Uterus (tissue), 4 donors: ENCODE results near the gene COL25A1. TPM values are rescaled to one million over a fixed set of nuclear protein-coding genes. Genes with fewer than 3 reads are reported as not detected.

Experiments used
- DNase-seq, 2 donors: peaks; one replicate each; pipeline ENCODE4 v3.0.0-alpha.2; 2019 to 2020
- H3K27ac ChIP-seq, 2 donors: fragments of 200-600 bp; sonication (generic); 1 replicate in 1 of 2; 2 replicates in 1 of 2; pipeline ENCODE4 v1.5.1; 2016 to 2018
- H3K27me3 ChIP-seq, 2 donors: fragments of 200-600 bp; sonication (generic); one replicate each; pipeline ENCODE4 v1.5.1; 2018 to 2019; ENCODE audit warnings: control low read depth in 1 of 2
- H3K36me3 ChIP-seq, 2 donors: fragments of 200-600 bp; sonication (generic); one replicate each; pipeline ENCODE4 v1.5.1; 2019; ENCODE audit warnings: control low read depth in 1 of 2
- H3K4me1 ChIP-seq, 2 donors: fragments of 200-600 bp; sonication (generic); one replicate each; pipeline ENCODE4 v1.5.1; 2018 to 2019; ENCODE audit warnings: control low read depth in 1 of 2
- H3K4me3 ChIP-seq, 2 donors: fragments of 200-600 bp; sonication (generic); 1 replicate in 1 of 2; 2 replicates in 1 of 2; pipeline ENCODE4 v1.5.1; 2018 to 2019; ENCODE audit warnings: mild to moderate bottlenecking in 1 of 2
- H3K9me3 ChIP-seq, 2 donors: fragments of 200-600 bp; sonication (generic); one replicate each; pipeline ENCODE4 v1.5.1; 2019; ENCODE audit warnings: control low read depth in 1 of 2
- POLR2A ChIP-seq, 2 donors: fragments of 450-650 bp; IDR thresholded peaks; one replicate each; pipeline ENCODE4 v1.6.1; 2016; ENCODE audit warnings: antibody characterized with exemption in 2 of 2, mild to moderate bottlenecking in 1 of 2, moderate library complexity in 1 of 2
- intact Hi-C: fragments of 100-400 bp; cut with DNase I; formaldehyde crosslinking; loops from one replicate; pipeline ENCODE4 v1.15.1; 2023; ENCODE audit warnings: low total_unique reads
- total RNA-seq, 4 donors: library from RNA; depleted of rRNA in 3 of 4; stranded (reverse); fragments of >200 nt in 3 of 4; gene quantifications; one replicate each; pipeline versions ENCODE4 v1.1.0 to v1.2.4, GENCODE V29; 2014 to 2023
- TF ChIP-seq, protein P1 (sequence below), 4 experiments: fragments of 200-600 bp in 2 of 4; fragments of 450-650 bp in 2 of 4; sonication (generic) in 2 of 4; IDR thresholded peaks; one replicate each; pipeline ENCODE4 v1.5.1; 2016 to 2019; ENCODE audit warnings: antibody characterized with exemption in 4 of 4, mild to moderate bottlenecking in 2 of 4, moderate library complexity in 1 of 4
- donor health status: DM: yes; HTN: yes; CAD: no.

The COL25A1 gene
- total RNA-seq, 4 donors from 2014 or later: 0.26 to 41.1 (median 1.8) TPM; not detected in 1

DNA sequence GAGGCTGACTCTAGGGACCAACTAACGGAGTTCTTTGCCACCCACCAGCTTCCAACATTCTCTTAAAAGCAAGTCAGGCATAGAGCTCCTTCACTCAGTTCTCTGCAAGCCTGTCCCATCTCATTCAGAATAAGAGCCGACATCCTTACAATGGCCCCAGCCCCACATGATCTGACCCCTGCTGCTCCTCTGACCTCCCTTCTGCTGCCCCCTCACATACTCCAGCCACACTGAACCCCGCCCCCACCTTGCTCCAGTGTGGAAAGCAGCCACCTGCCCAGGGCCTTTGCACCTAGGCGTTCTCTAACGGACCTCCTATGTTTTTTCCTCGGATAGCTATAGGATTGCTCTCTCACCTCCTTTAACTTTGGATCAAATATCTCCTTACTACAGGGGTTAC is 396.5 kb downstream of the COL25A1 start:
- H3K27me3 ChIP-seq: no peaks in the 10 kb centered on the region
- H3K4me1 ChIP-seq: no peaks in the 10 kb centered on the region
- TF ChIP-seq, protein P1, sequence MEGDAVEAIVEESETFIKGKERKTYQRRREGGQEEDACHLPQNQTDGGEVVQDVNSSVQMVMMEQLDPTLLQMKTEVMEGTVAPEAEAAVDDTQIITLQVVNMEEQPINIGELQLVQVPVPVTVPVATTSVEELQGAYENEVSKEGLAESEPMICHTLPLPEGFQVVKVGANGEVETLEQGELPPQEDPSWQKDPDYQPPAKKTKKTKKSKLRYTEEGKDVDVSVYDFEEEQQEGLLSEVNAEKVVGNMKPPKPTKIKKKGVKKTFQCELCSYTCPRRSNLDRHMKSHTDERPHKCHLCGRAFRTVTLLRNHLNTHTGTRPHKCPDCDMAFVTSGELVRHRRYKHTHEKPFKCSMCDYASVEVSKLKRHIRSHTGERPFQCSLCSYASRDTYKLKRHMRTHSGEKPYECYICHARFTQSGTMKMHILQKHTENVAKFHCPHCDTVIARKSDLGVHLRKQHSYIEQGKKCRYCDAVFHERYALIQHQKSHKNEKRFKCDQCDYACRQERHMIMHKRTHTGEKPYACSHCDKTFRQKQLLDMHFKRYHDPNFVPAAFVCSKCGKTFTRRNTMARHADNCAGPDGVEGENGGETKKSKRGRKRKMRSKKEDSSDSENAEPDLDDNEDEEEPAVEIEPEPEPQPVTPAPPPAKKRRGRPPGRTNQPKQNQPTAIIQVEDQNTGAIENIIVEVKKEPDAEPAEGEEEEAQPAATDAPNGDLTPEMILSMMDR (IDR thresholded peaks at IDR 0.05): no peak
- no peak for TF ChIP-seq POLR2A (IDR thresholded peaks at IDR 0.05)
- no peak overlapping the region for H3K27ac ChIP-seq
- H3K4me3 ChIP-seq: no peak overlapping the region
- H3K9me3 ChIP-seq: no peaks in the 10 kb centered on the region
- DNase-seq: no peak
- intact Hi-C loops: no loop called here
- no peaks in the 10 kb centered on the region for H3K36me3 ChIP-seq

GRCh38 chr4:108903464-108904221 is 398.8 kb downstream of the COL25A1 start:
- Histone ChIP-seq H3K9me3 (no peaks in the 10 kb centered on the region), H3K27ac (no peak overlapping the region), H3K27me3 (no peaks in the 10 kb centered on the region), H3K4me1 (no peaks in the 10 kb centered on the region), H3K36me3 (no peaks in the 10 kb centered on the region), H3K4me3 (no peak overlapping the region)
- TF ChIP-seq, protein P1 (IDR thresholded peaks at IDR 0.05): no peak
- intact Hi-C loops: no loop called here
- DNase-seq: no peak

DNA sequence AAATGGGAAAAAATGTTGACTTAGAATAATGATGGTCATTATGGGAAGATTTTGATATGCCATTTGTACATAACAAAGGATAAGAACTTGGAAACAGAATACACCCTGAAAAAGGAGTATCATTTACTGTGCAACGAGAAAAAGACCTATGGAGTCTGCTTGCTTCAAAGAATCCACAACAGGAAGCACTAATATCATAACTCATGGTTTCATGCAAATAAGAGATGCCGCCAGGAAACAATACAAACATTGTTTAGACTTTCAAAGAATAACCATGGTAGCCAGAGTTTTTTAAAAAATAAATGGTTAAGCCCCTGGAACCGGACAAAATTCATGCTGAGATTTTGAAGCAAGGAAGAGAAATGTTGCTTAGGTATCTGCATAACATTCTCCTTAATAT is 399.7 kb downstream of the COL25A1 start:
- Histone ChIP-seq H3K27ac (no peak overlapping the region), H3K4me3 (no peak overlapping the region), H3K4me1 (no peaks in the 10 kb centered on the region), H3K9me3 (no peaks in the 10 kb centered on the region), H3K36me3 (no peaks in the 10 kb centered on the region), H3K27me3 (no peaks in the 10 kb centered on the region)
- DNase-seq: no peak
- TF ChIP-seq, protein P1 (IDR thresholded peaks at IDR 0.05): no peak
- no peak for TF ChIP-seq POLR2A (IDR thresholded peaks at IDR 0.05)
- intact Hi-C loops: no loop called here

DNA sequence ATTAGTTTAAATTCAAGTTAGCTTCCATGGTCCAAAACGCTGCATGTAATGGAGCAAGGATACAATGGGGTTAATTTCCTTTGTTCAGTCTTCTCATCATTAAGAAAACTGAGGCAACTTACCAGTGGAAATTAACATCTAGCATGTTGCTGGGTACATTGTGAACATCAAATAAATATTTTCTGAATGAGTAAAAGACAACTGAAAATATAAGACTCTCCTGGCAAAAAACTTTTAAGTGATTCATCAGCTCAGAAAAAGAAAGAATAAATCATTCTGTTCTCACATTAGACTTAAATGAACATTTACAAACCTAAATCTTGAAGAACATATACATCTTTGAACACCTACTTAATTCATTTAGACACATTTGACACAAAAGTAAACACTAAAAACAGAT is 401.2 kb downstream of the COL25A1 start:
- TF ChIP-seq, protein P1 (IDR thresholded peaks at IDR 0.05): no peak
- TF ChIP-seq POLR2A (IDR thresholded peaks at IDR 0.05): no peak
- intact Hi-C loops: no loop called here
- no peaks in the 10 kb centered on the region for H3K9me3 ChIP-seq
- H3K27ac ChIP-seq: no peak overlapping the region
- H3K4me3 ChIP-seq: no peak overlapping the region
- DNase-seq: no peak
- no peaks in the 10 kb centered on the region for H3K36me3 ChIP-seq
- H3K27me3 ChIP-seq: no peaks in the 10 kb centered on the region
- no peaks in the 10 kb centered on the region for H3K4me1 ChIP-seq

DNA sequence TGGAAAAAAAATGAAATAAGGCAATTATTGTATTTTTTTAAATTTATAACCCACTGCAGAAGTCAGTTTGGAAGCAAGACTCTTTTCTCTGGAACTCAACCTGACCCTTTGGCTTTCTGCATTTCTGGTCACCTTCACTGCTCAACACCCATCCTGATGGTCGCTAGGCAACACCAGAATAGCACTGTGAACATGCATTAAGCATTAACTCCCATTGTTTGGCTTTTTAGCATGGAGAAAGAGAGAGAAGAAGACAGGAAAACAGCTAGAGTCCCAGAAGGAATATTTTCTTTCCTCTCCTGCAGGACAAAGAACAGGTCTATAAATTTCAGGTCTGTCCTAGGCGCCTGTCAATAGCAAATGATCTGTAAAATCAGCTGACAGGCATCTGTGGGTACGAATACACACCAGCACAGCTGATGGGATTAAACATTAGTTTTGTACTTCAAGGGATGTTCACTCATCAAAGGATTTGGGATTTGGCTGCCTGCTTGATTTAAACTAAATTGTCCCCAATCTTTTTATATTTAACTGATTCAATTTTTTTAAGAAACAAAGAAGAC is 402.4 kb downstream of the COL25A1 start:
- intact Hi-C loops: no loop called here

More for the DNA sequence above, 402.4 kb downstream of the COL25A1 start:
- no peak overlapping the region for H3K27ac ChIP-seq
- no peaks in the 10 kb centered on the region for H3K4me1 ChIP-seq
- no peaks in the 10 kb centered on the region for H3K27me3 ChIP-seq
- no peaks in the 10 kb centered on the region for H3K36me3 ChIP-seq
- DNase-seq: no peak
- no peak overlapping the region for H3K4me3 ChIP-seq
- H3K9me3 ChIP-seq: no peaks in the 10 kb centered on the region
- TF ChIP-seq, protein P1 (IDR thresholded peaks at IDR 0.05): no peak
- TF ChIP-seq POLR2A (IDR thresholded peaks at IDR 0.05): no peak
